ENCODE measurements around the gene NCR2. TPM values are rescaled to one million over a fixed set of nuclear protein-coding genes. Genes with fewer than 3 reads are reported as not detected.

The NCR2 gene
- total RNA-seq, 1 experiment from 2014 or later, result not detected

- Mint-ChIP-seq H3K36me3 (ENCODE audit: insufficient read depth, unreplicated experiment) (peaks cover 13% of the 10 kb centered on the region), H3K27ac (ENCODE audit: unreplicated experiment) (no peak overlapping the region), H3K9me3 (ENCODE audit: low read depth, unreplicated experiment) (no peaks in the 10 kb centered on the region), H3K27me3 (ENCODE audit: unreplicated experiment) (peaks cover 88% of the 10 kb centered on the region), H3K4me1 (ENCODE audit: low read depth, unreplicated experiment) (peaks cover 18% of the 10 kb centered on the region), H3K4me3 (ENCODE audit: low read depth, unreplicated experiment) (no peak overlapping the region)
- intact Hi-C loops (cut with micrococcal nuclease; ENCODE audit: unreplicated experiment), result no loop called here
- no peak for DNase-seq
- no TSS peak for BruUV-seq (replicated peaks)
- no peak for TF ChIP-seq CTCF (IDR thresholded peaks at IDR 0.05; ENCODE audit: unreplicated experiment)
- CTCF ChIA-PET, result interaction anchor here (0.6 kb wide), 1 partner anchor 670 kb away, joined by 4 read pairs; no protein-coding TSS in a partner anchor
These were observed 40.3 kb downstream of the NCR2 start for GRCh38 chr6:41375598-41376151.

- TF ChIP-seq CTCF (IDR thresholded peaks at IDR 0.05; ENCODE audit: unreplicated experiment), result no peak
- BruUV-seq (replicated peaks), result no TSS peak
- Mint-ChIP-seq H3K9me3 (ENCODE audit: low read depth, unreplicated experiment) (no peaks in the 10 kb centered on the region), H3K27ac (ENCODE audit: unreplicated experiment) (no peak overlapping the region), H3K36me3 (ENCODE audit: insufficient read depth, unreplicated experiment) (peaks cover 13% of the 10 kb centered on the region), H3K4me3 (ENCODE audit: low read depth, unreplicated experiment) (no peak overlapping the region), H3K4me1 (ENCODE audit: low read depth, unreplicated experiment) (peaks cover 14% of the 10 kb centered on the region), H3K27me3 (ENCODE audit: unreplicated experiment) (peaks cover 84% of the 10 kb centered on the region)
- intact Hi-C loops (cut with micrococcal nuclease; ENCODE audit: unreplicated experiment), result no loop called here
- CTCF ChIA-PET, result no interaction called here
- no peak for DNase-seq
These were observed 40.8 kb downstream of the NCR2 start for GRCh38 chr6:41376176-41376575.

- DNase-seq, result no peak
- Mint-ChIP-seq H3K27ac (ENCODE audit: unreplicated experiment) (no peak overlapping the region), H3K4me1 (ENCODE audit: low read depth, unreplicated experiment) (peaks cover 6% of the 10 kb centered on the region), H3K4me3 (ENCODE audit: low read depth, unreplicated experiment) (no peak overlapping the region), H3K27me3 (ENCODE audit: unreplicated experiment) (peaks cover 84% of the 10 kb centered on the region), H3K9me3 (ENCODE audit: low read depth, unreplicated experiment) (no peaks in the 10 kb centered on the region), H3K36me3 (ENCODE audit: insufficient read depth, unreplicated experiment) (peaks cover 7% of the 10 kb centered on the region)
- CTCF ChIA-PET, result no interaction called here
- BruUV-seq (replicated peaks), result no TSS peak
- intact Hi-C loops (cut with micrococcal nuclease; ENCODE audit: unreplicated experiment), result no loop called here
- TF ChIP-seq CTCF (IDR thresholded peaks at IDR 0.05; ENCODE audit: unreplicated experiment), result no peak
These were observed 41.7 kb downstream of the NCR2 start for GRCh38 chr6:41377071-41377470.

- intact Hi-C loops (cut with micrococcal nuclease; ENCODE audit: unreplicated experiment), result no loop called here
- peaks cover 84% of the 10 kb centered on the region for H3K27me3 Mint-ChIP-seq (ENCODE audit: unreplicated experiment)
- CTCF ChIA-PET, result no interaction called here
These were observed 43.9 kb downstream of the NCR2 start for GRCh38 chr6:41379306-41379705.

More at GRCh38 chr6:41379306-41379705, 43.9 kb downstream of the NCR2 start:
- no peak for DNase-seq
- Mint-ChIP-seq H3K4me3 (ENCODE audit: low read depth, unreplicated experiment) (no peak overlapping the region), H3K36me3 (ENCODE audit: insufficient read depth, unreplicated experiment) (no peaks in the 10 kb centered on the region), H3K27ac (ENCODE audit: unreplicated experiment) (no peak overlapping the region), H3K9me3 (ENCODE audit: low read depth, unreplicated experiment) (no peaks in the 10 kb centered on the region), H3K4me1 (ENCODE audit: low read depth, unreplicated experiment) (no peaks in the 10 kb centered on the region)
- TF ChIP-seq CTCF (IDR thresholded peaks at IDR 0.05; ENCODE audit: unreplicated experiment), result no peak
- no TSS peak for BruUV-seq (replicated peaks)
